SU-DHL-6 (cell line): Measurements from ENCODE around the gene PGM1.
"Not testable (repeated sequence)": the region's sequence is repeated elsewhere in the genome, so short reads cannot be mapped to it uniquely, and the experiment has no call there.

Experiments
- H2AFZ ChIP-seq: fragments of 200-600 bp; sonication (generic); 2 replicates; pipeline ENCODE4 v1.6.1; 2014; ENCODE audit warnings: low read depth, mild to moderate bottlenecking, moderate library complexity, mixed read lengths, antibody characterized with exemption, low read length; ENCODE audit not compliant: severe bottlenecking
- H3F3A ChIP-seq: fragments of 200-600 bp; shearing (Covaris generic); 2 replicates; pipeline ENCODE4 v1.6.0; 2016; ENCODE audit warnings: antibody characterized with exemption, mild to moderate bottlenecking; ENCODE audit not compliant: insufficient read depth
- H3K27ac ChIP-seq: fragments of 200-600 bp; sonication (generic); 2 replicates; pipeline ENCODE4 v1.5.1; 2016; ENCODE audit warnings: low read depth, mild to moderate bottlenecking, low read length, moderate library complexity, mixed read lengths
- H3K27me3 ChIP-seq: fragments of 200-600 bp; sonication (generic), shearing (Covaris generic); 2 replicates; pipeline ENCODE4 v1.6.0; 2014; ENCODE audit warnings: mild to moderate bottlenecking, low read length
- H3K36me3 ChIP-seq: fragments of 200-600 bp; sonication (generic); 2 replicates; pipeline ENCODE4 v1.6.1; 2014; ENCODE audit warnings: mild to moderate bottlenecking, low read length, mixed read lengths
- H3K4me2 ChIP-seq: fragments of 300-600, 200-600 bp; shearing (Covaris generic), sonication (generic); 2 replicates; pipeline ENCODE4 v1.6.0; 2014; ENCODE audit warnings: low read length, low read depth, mild to moderate bottlenecking; ENCODE audit not compliant: poor library complexity, severe bottlenecking
- H3K4me3 ChIP-seq: fragments of 200-600 bp; sonication (generic); 2 replicates; pipeline ENCODE4 v1.5.1; 2014; ENCODE audit warnings: antibody characterized with exemption, low read length, mild to moderate bottlenecking, mixed read lengths; ENCODE audit not compliant: insufficient read depth, poor library complexity, severe bottlenecking
- H3K79me2 ChIP-seq: fragments of 200-600 bp; sonication (generic); 2 replicates; pipeline ENCODE4 v1.6.1; 2014; ENCODE audit warnings: mild to moderate bottlenecking, low read length, moderate library complexity; ENCODE audit not compliant: insufficient read depth
- H3K9ac ChIP-seq: fragments of 200-600 bp; sonication (generic); 2 replicates; pipeline ENCODE4 v1.7.0; 2014; ENCODE audit warnings: mild to moderate bottlenecking, low read length
- H3K9me2 ChIP-seq: fragments of 200-600 bp; sonication (generic); replicated peaks from 2 replicates; pipeline ENCODE4 v1.6.1; 2014; ENCODE audit warnings: low read length; ENCODE audit not compliant: insufficient read depth
- H3K9me3 ChIP-seq: fragments of 200-600 bp; sonication (generic); 2 replicates; pipeline ENCODE4 v1.6.1; 2014; ENCODE audit warnings: low read length, mixed read lengths; ENCODE audit not compliant: insufficient read depth
- H4K20me1 ChIP-seq: fragments of 200-600 bp; sonication (generic); 2 replicates; pipeline ENCODE4 v1.6.1; 2014; ENCODE audit warnings: low read depth, mild to moderate bottlenecking, antibody characterized with exemption, low read length, moderate library complexity, mixed read lengths
- EZH2phosphoT487 ChIP-seq: fragments of 200-600 bp; sonication (generic), shearing (Covaris generic); conservative IDR thresholded peaks from 2 replicates; pipeline ENCODE4 v1.6.1; 2018; ENCODE audit warnings: mild to moderate bottlenecking, antibody characterized with exemption, low read length, moderate library complexity, mixed read lengths
- TF ChIP-seq, protein P1 (sequence below): fragments of 200-600 bp; sonication (generic); IDR thresholded peaks from one replicate; pipeline ENCODE4 v1.5.1; 2017; ENCODE audit warnings: antibody characterized with exemption, mild to moderate bottlenecking, low read length, moderate library complexity; ENCODE audit not compliant: insufficient read depth, poor library complexity, severe bottlenecking

PGM1 gene

DNA sequence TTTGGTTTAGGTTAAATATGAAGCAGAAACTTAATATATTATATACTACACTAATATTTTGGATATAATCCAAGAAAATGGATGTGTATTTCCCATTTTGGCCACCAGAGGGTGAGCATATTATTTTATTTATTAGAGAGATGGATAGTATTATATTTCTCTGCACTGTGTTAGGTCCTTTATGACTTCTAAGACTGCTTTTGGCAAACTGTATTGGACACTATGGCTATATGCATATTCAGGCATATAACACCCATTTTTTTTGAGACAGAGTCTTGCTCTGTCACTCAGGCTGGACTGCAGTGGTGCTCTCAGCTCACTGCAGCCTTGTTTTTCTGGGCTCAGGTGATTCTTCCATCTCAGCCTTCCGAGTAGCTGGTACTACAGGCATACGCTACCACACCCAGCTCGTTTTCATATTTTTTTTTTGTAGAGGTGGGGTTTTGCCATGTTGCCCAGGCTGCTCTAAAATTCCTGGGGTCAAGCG lies 17.8 kb upstream of the PGM1 start:
- Histone ChIP-seq H3K36me3 (no peaks in the 10 kb centered on the region), H2AFZ (no peak overlapping the region), H3F3A (no peaks in the 10 kb centered on the region), H3K27ac (no peak overlapping the region), H3K4me3 (no peak overlapping the region), H4K20me1 (no peaks in the 10 kb centered on the region), H3K27me3 (no peaks in the 10 kb centered on the region), H3K9me2 (no peaks in the 10 kb centered on the region), H3K4me2 (no peak overlapping the region), H3K9me3 (no peaks in the 10 kb centered on the region), H3K9ac (no peak overlapping the region), H3K79me2 (no peaks in the 10 kb centered on the region)
- TF ChIP-seq, protein P1, sequence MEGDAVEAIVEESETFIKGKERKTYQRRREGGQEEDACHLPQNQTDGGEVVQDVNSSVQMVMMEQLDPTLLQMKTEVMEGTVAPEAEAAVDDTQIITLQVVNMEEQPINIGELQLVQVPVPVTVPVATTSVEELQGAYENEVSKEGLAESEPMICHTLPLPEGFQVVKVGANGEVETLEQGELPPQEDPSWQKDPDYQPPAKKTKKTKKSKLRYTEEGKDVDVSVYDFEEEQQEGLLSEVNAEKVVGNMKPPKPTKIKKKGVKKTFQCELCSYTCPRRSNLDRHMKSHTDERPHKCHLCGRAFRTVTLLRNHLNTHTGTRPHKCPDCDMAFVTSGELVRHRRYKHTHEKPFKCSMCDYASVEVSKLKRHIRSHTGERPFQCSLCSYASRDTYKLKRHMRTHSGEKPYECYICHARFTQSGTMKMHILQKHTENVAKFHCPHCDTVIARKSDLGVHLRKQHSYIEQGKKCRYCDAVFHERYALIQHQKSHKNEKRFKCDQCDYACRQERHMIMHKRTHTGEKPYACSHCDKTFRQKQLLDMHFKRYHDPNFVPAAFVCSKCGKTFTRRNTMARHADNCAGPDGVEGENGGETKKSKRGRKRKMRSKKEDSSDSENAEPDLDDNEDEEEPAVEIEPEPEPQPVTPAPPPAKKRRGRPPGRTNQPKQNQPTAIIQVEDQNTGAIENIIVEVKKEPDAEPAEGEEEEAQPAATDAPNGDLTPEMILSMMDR = peak; percentile 43
- TF ChIP-seq EZH2phosphoT487 = no peak

DNA sequence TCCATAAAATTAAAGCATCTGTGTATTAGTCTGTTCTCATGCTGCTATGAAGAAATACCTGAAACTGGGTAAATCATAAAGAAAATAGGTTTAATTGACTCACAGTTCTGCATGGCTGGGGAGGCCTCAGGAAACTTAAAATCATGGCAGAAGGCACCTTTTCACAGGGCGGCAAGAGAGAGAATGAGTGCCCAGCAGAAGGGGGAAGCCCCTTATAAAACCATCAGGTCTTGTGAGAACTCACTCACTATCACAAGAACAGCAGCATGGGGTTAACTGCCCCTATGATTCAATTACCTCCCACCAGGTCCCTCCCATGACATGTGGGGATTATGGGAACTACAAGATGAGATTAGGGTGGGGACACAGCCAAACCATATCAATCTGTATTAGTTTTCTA lies 6.9 kb upstream of the PGM1 start:
- H3K27ac ChIP-seq, H4K20me1 ChIP-seq, H3K36me3 ChIP-seq, H3K79me2 ChIP-seq, H3F3A ChIP-seq, H3K27me3 ChIP-seq, H3K9me3 ChIP-seq, H2AFZ ChIP-seq, H3K4me2 ChIP-seq, H3K4me3 ChIP-seq, H3K9ac ChIP-seq, H3K9me2 ChIP-seq: not testable (repeated sequence)

DNA sequence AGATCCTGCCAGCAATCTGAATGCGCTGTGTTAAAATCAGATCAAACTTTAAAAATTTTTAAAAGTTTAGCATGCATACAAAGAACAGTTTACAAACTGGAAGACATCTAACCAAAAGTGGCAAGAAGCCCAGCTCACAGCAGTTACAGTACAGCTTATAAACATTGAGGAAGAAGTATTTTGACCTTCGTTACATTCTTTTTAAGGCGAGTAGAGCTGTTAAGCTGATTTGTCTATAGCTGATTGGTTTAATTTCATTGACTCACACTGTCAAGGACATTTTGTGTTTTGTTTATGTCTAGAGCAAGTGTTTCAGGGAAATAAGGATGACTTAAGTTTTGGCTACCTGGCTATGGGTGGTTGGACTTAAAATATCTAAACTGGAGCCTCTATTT lies 3.0 kb upstream of the PGM1 start:
- Histone ChIP-seq H3K9me3 (no peaks in the 10 kb centered on the region), H2AFZ (no peak overlapping the region), H3K36me3 (no peaks in the 10 kb centered on the region; the same call in 1 of the 2 replicates), H3K27me3 (no peaks in the 10 kb centered on the region), H3K9ac (no peak overlapping the region), H3K9me2 (no peaks in the 10 kb centered on the region), H3K4me3 (no peak overlapping the region), H3K79me2 (peaks cover 5% of the 10 kb centered on the region; the same call in 1 of the 2 replicates), H3F3A (peaks cover 8% of the 10 kb centered on the region; the same call in 1 of the 2 replicates), H4K20me1 (no peaks in the 10 kb centered on the region), H3K27ac (no peak overlapping the region), H3K4me2 (no peak overlapping the region)
- TF ChIP-seq EZH2phosphoT487 = no peak
- TF ChIP-seq, protein P1 = no peak

DNA sequence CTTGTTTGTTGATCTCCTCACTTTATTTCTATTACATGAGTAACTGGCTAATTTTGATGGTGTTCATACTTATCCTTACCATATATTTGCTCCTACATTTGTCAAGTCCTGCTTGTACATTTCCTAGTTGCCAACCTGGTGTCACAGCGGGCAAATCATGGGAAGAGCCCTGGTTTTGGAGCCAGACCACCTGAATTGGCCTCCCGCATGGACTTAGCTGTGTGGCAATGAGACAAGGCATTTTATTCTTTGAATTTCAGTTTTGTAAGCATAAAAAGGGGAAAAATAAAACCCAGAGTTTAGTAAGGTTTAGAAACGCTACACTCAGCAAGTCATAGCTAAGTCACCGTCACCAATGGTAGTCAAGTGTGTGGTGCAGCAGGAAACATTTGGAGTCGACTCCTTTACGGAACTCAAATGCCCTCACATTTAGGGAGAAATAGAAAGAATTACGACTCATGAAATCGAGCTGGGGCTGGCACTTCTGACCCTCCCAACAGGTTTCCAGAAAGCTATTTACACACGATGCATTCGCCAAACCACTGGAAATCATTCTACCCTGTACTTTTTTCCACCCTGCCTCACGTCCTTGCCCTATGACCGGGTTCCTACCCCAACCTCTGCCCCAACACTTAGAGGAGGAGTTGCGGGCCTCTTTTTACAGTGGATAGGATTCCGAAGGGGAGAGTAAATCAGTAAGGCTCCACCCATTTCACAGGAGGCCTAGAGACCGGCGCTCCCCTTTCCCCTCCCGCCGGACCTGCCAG lies 492 bp upstream of the PGM1 start:
- H3K4me2 ChIP-seq = peak overlapping the region; percentile 51
- H3K9me2 ChIP-seq = no peaks in the 10 kb centered on the region
- no peaks in the 10 kb centered on the region for H4K20me1 ChIP-seq
- H2AFZ ChIP-seq = peak overlapping the region; percentile 42
- H3K9me3 ChIP-seq = no peaks in the 10 kb centered on the region
- H3F3A ChIP-seq = peaks cover 6% of the 10 kb centered on the region; the same call in 1 of the 2 replicates
- H3K79me2 ChIP-seq = peaks cover 23% of the 10 kb centered on the region
- TF ChIP-seq EZH2phosphoT487 = no peak
- TF ChIP-seq, protein P1 = no peak
- peak overlapping the region; percentile 63 for H3K4me3 ChIP-seq
- no peaks in the 10 kb centered on the region for H3K27me3 ChIP-seq
- H3K27ac ChIP-seq = 0 out of 2 replicates have a peak overlapping the region, but pooled peaks have one; percentile 76
- H3K9ac ChIP-seq = peak overlapping the region; percentile 73
- H3K36me3 ChIP-seq = no peaks in the 10 kb centered on the region; the same call in 1 of the 2 replicates
